K562 (cell line): ENCODE results near the gene USP12. TPM values are rescaled to one million over a fixed set of nuclear protein-coding genes. Genes with fewer than 3 reads are reported as not detected.

Experiments used
- ATAC-seq: fragments of 200-7000 bp; cut with Tn5 transposase; 3 replicates; pipeline ENCODE4 v1.9.1; 2020; ENCODE audit warnings: moderate library complexity
- BruUV-seq: library from RNA; stranded (reverse); fragments of 400-500 nt; replicated peaks from 2 replicates; lab custom pipeline; 2021; lab: Mats Ljungman, UMichigan
- CTCF ChIA-PET: fragments of 300-600 bp; formaldehyde crosslinking; extraction: SDS; loops from one replicate; lab custom pipeline; 2021; ENCODE audit warnings: low intra/inter-chr PET ratio; lab: Yijun Ruan, JAX
- POLR2A ChIA-PET: fragments of 300-600, 350-650 bp; sonication (Branson Sonifier 250); formaldehyde crosslinking; extraction: SDS; loops from one replicate; lab custom pipeline; 2021; ENCODE audit warnings: antibody characterized with exemption, inconsistent platforms; lab: Yijun Ruan, JAX
- DNase-seq, 4 experiments: peaks; one replicate each; pipeline versions ENCODE4 v3.0.0 to v3.0.0-alpha.2; 2011 to 2018; ENCODE audit warnings: low spot score in 3 of 4, mixed read lengths in 3 of 4; ENCODE audit errors: extremely low read depth in 1 of 4
- FAIRE-seq: peaks from 2 replicates; lab custom pipeline; 2011; peaks lifted over from hg19 to GRCh38; lab: Jason Lieb, UNC
- H2AFZ ChIP-seq: 2 replicates; pipeline ENCODE4 v1.6.0; 2011; ENCODE audit warnings: low read depth, low read length, control low read depth, inconsistent platforms
- H3K27ac ChIP-seq: fragments of 200-600 bp; 3 replicates; pipeline ENCODE4 v1.8.0; 2011; ENCODE audit warnings: low read depth, mild to moderate bottlenecking, control low read depth, inconsistent platforms, low read length, moderate library complexity, mixed read lengths; ENCODE audit errors: extremely low read depth
- H3K27me3 ChIP-seq, 2 experiments: fragments of 300-600 bp in 1 of 2; 2 replicates in 1 of 2; 3 replicates in 1 of 2; pipeline versions ENCODE4 v1.6.0 to v1.8.0; 2011; ENCODE audit warnings: inconsistent platforms in 2 of 2, low read length in 2 of 2, mild to moderate bottlenecking in 1 of 2, mixed read lengths in 1 of 2, moderate library complexity in 1 of 2; ENCODE audit not compliant: control insufficient read depth in 2 of 2, insufficient read depth in 2 of 2
- H3K36me3 ChIP-seq: fragments of 300-600 bp; 3 replicates; pipeline ENCODE4 v1.8.0; 2011; ENCODE audit warnings: mild to moderate bottlenecking, low read length, inconsistent platforms; ENCODE audit not compliant: control insufficient read depth, insufficient read depth
- H3K4me1 ChIP-seq, 2 experiments: fragments of 200-600 bp in 1 of 2; replicated peaks in 1 of 2; 2 replicates in 1 of 2; 3 replicates in 1 of 2; pipeline versions ENCODE4 v1.5.1 to v1.8.0; 2011; ENCODE audit warnings: inconsistent platforms in 2 of 2, low read length in 2 of 2, mild to moderate bottlenecking in 1 of 2, mixed read lengths in 1 of 2, moderate library complexity in 1 of 2; ENCODE audit not compliant: control insufficient read depth in 2 of 2, insufficient read depth in 2 of 2
- H3K4me2 ChIP-seq: 2 replicates; pipeline ENCODE4 v1.6.1; 2011; ENCODE audit warnings: low read length, control low read depth, inconsistent platforms, mixed read lengths; ENCODE audit not compliant: insufficient read depth
- H3K4me3 ChIP-seq: fragments of 200-600 bp; sonication (generic), shearing (Covaris generic); 2 replicates; pipeline ENCODE4 v1.5.1; 2016; ENCODE audit warnings: control low read depth, inconsistent platforms
- H3K79me2 ChIP-seq: fragments of 200-600 bp; 3 replicates; pipeline ENCODE4 v1.8.0; 2011; ENCODE audit warnings: low read length, inconsistent platforms; ENCODE audit not compliant: control insufficient read depth, insufficient read depth
- H3K9ac ChIP-seq, 2 experiments: 2 replicates each; pipeline versions ENCODE4 v1.6.0 to v1.6.1; 2011; ENCODE audit warnings: low read depth in 2 of 2, low read length in 2 of 2, control low read depth in 1 of 2, inconsistent platforms in 1 of 2, mild to moderate bottlenecking in 1 of 2, mixed read lengths in 1 of 2; ENCODE audit not compliant: insufficient read depth in 1 of 2
- H3K9me1 ChIP-seq: one replicate; pipeline ENCODE4 v1.6.0; 2011; ENCODE audit warnings: inconsistent platforms, mild to moderate bottlenecking, low read length, moderate library complexity; ENCODE audit not compliant: control insufficient read depth, insufficient read depth
- H3K9me3 ChIP-seq: replicated peaks from 2 replicates; pipeline ENCODE4 v1.5.1; 2011; ENCODE audit warnings: low read depth, low read length, inconsistent platforms; ENCODE audit not compliant: control insufficient read depth, insufficient read depth
- H4K20me1 ChIP-seq: replicated peaks from 2 replicates; pipeline ENCODE4 v1.6.1; 2011; ENCODE audit warnings: low read length, inconsistent platforms, mixed read lengths; ENCODE audit not compliant: control insufficient read depth, insufficient read depth
- DEAF1 ChIP-seq: fragments of 450-650 bp; formaldehyde crosslinking; IDR thresholded peaks from 2 replicates; pipeline ENCODE4 v1.4.0; 2020; ENCODE audit warnings: mild to moderate bottlenecking, moderate library complexity
- E2F1 ChIP-seq: sonication (generic); formaldehyde crosslinking; IDR thresholded peaks from 2 replicates; pipeline ENCODE4 v1.8.1; 2023; ENCODE audit warnings: mild to moderate bottlenecking, missing genetic modification reagents, moderate library complexity
- E2F6 ChIP-seq, 2 experiments: IDR thresholded peaks; 2 replicates each; pipeline ENCODE4 v1.6.1; 2011; ENCODE audit warnings: borderline replicate concordance in 1 of 2, control low read depth in 1 of 2, low read depth in 1 of 2, low read length in 1 of 2, mild to moderate bottlenecking in 1 of 2, mixed read lengths in 1 of 2, moderate library complexity in 1 of 2; ENCODE audit not compliant: insufficient read depth in 1 of 2, insufficient read length in 1 of 2, poor library complexity in 1 of 2, severe bottlenecking in 1 of 2; ENCODE audit errors: extremely low read depth in 1 of 2
- HNRNPH1 ChIP-seq: fragments of 200-400 bp; formaldehyde crosslinking; optimal IDR thresholded peaks from 2 replicates; pipeline ENCODE3; 2017; ENCODE audit warnings: low read depth, mild to moderate bottlenecking, low read length, moderate library complexity
- L3MBTL2 ChIP-seq: fragments of 450-650 bp; IDR thresholded peaks from 2 replicates; pipeline ENCODE4 v1.6.1; 2016; ENCODE audit warnings: mild to moderate bottlenecking, moderate library complexity
- MNT ChIP-seq, 2 experiments: fragments of 450-650 bp; conservative IDR thresholded peaks; 2 replicates each; pipeline ENCODE4 v1.6.1; 2017; ENCODE audit warnings: mild to moderate bottlenecking in 2 of 2, moderate library complexity in 2 of 2
- MYC ChIP-seq, 2 experiments: fragments of 250-450 bp in 1 of 2; sonication (Bioruptor Pico) in 1 of 2; IDR thresholded peaks; 2 replicates each; pipeline versions ENCODE4 v1.5.1 to v1.6.1; 2012 to 2021; ENCODE audit warnings: low read depth in 2 of 2, borderline replicate concordance in 1 of 2, improper control_type of control experiment in 1 of 2, low read length in 1 of 2, mild to moderate bottlenecking in 1 of 2, moderate library complexity in 1 of 2
- TSC22D4 ChIP-seq: fragments of 450-650 bp; IDR thresholded peaks from 2 replicates; pipeline ENCODE4 v1.6.1; 2016; ENCODE audit warnings: missing genetic modification characterization, missing biosample characterization, control low read depth
- U2AF2 ChIP-seq: fragments of 200-400 bp; formaldehyde crosslinking; optimal IDR thresholded peaks from 2 replicates; pipeline ENCODE3; 2017; ENCODE audit warnings: low read depth, mild to moderate bottlenecking, low read length
- ZNF586 ChIP-seq: fragments of 450-650 bp; formaldehyde crosslinking; conservative IDR thresholded peaks from 2 replicates; pipeline ENCODE4 v1.4.0; 2020; ENCODE audit warnings: mild to moderate bottlenecking, moderate library complexity
- ZNF830 ChIP-seq: fragments of 250-450 bp; sonication (Bioruptor Pico); IDR thresholded peaks from 2 replicates; pipeline ENCODE4 v1.5.0; 2021; ENCODE audit warnings: mild to moderate bottlenecking
- WGBS: fragments of 100-300 bp; shearing (Covaris generic); methylation state at CpG from one replicate; pipeline ENCODE4 v1.1.6; 2016; ENCODE audit warnings: low coverage, mixed read lengths; ENCODE audit not compliant: insufficient coverage; ENCODE audit errors: missing lambda C conversion rate; 5-methylcytosine and 5-hydroxymethylcytosine counted together
- in situ Hi-C: fragments of 300-500 bp; cut with MboI; formaldehyde crosslinking; loops from 4 replicates; pipeline ENCODE4 v1.15.0; 2018; ENCODE audit warnings: inconsistent platforms, mixed read lengths
- intact Hi-C: fragments of 100-400 bp; cut with micrococcal nuclease; formaldehyde crosslinking; loops from 2 replicates; pipeline ENCODE4 v1.14.2; 2022
- polyA plus RNA-seq, 8 experiments: library from polyadenylated mRNA; depleted of rRNA in 4 of 8; stranded (reverse) in 5 of 8; unstranded in 3 of 8; fragments of >200 nt; fragmentation: Nextera tagmentation in 2 of 8; fragmentation: Illumina TruSeq in 1 of 8; extraction: Ambion mirVana in 2 of 8; extraction: Trizol in 1 of 8; gene quantifications; 2 replicates each; pipeline versions ENCODE4 v1.2.1 to v1.2.3, GENCODE V29; 2011 to 2014; ENCODE audit warnings: inconsistent platforms in 1 of 8, missing spikeins in 1 of 8
- total RNA-seq, 7 experiments: library from RNA; depleted of rRNA in 6 of 7; stranded (reverse); fragments of >200 nt in 6 of 7; fragmentation: Illumina TruSeq in 2 of 7; extraction: Trizol in 2 of 7; gene quantifications; 2 replicates each; pipeline versions ENCODE4 v1.2.1 to v1.2.3, GENCODE V29; 2011 to 2021; ENCODE audit warnings: low replicate concordance in 1 of 7

Gene USP12
- total and polyA plus RNA-seq, 9 of the 15 experiments (the other 6 are each of a cell fraction or from before 2014, with no cell fraction given) = 1.8 to 20.5 (median 13.3) TPM

GRCh38 chr13:27053210-27053884 lies 118.3 kb downstream of the USP12 start (continued):
- TF ChIP-seq E2F6 (IDR thresholded peaks at IDR 0.05; ENCODE audit: borderline replicate concordance in 1 of 2, extremely low read depth in 1 of 2, insufficient read depth in 1 of 2, insufficient read length in 1 of 2, low read depth in 1 of 2, low read length in 1 of 2, poor library complexity in 1 of 2, severe bottlenecking in 1 of 2) (peak in 1 of 2 experiments; percentile 14), MYC (IDR thresholded peaks at IDR 0.05; ENCODE audit: low read depth, low read length) (peak; percentile 60; the same call in 1 of the 2 replicates), MYC (CRISPR knock-in tag; IDR thresholded peaks at IDR 0.05; ENCODE audit: borderline replicate concordance, low read depth) (no peak), MNT (conservative IDR thresholded peaks at IDR 0.05) (0 out of 4 replicates have a peak, but pooled peaks of 1 of the 2 experiments have one; percentile 23)

GRCh38 chr13:27052551-27053208 lies 118.9 kb downstream of the USP12 start:
- BruUV-seq = no TSS peak
- H3K27ac ChIP-seq = no peak overlapping the region
- POLR2A ChIA-PET = no interaction called here
- TF ChIP-seq TSC22D4 (tag) (no peak), ZNF830 (no peak), E2F1 (no peak), L3MBTL2 (no peak), HNRNPH1 (no peak), U2AF2 (no peak), DEAF1 (CRISPR knock-in tag) (no peak), ZNF586 (no peak)

More at GRCh38 chr13:27052551-27053208, 118.9 kb downstream of the USP12 start:
- DNase-seq (no peak), FAIRE-seq (no peak), ATAC-seq (no peak)
- Histone ChIP-seq H2AFZ (peak overlapping the region; percentile 71; the same call in 1 of the 2 replicates), H3K9me1 (peaks cover 8% of the 10 kb centered on the region), H3K4me3 (no peak overlapping the region), H4K20me1 (no peaks in the 10 kb centered on the region), H3K9ac (peak overlapping the region in 1 of 2 experiments; percentile 10; a peak in 1 of 4 replicates), H3K4me2 (peak overlapping the region; percentile 46), H3K36me3 (no peaks in the 10 kb centered on the region), H3K4me1 (peaks cover 17 to 30% of the 10 kb centered on the region in 2 experiments), H3K9me3 (no peaks in the 10 kb centered on the region; the same call in 1 of the 2 replicates), H3K79me2 (no peaks in the 10 kb centered on the region), H3K27me3 (no peaks in the 10 kb centered on the region)
- 49% methylated on average over 4 of the region's 6 CpGs for WGBS
- in situ Hi-C loops = no loop called here
- CTCF ChIA-PET = no interaction called here
- intact Hi-C loops = no loop called here
